ENCODE data around the gene SLC22A13. TPM values are rescaled to one million over a fixed set of nuclear protein-coding genes. Genes with fewer than 3 reads are reported as not detected.
"Not testable (repeated sequence)": the region's sequence is repeated elsewhere in the genome, so short reads cannot be mapped to it uniquely, and the experiment has no call there.

SLC22A13 gene
- total RNA-seq, 2 donors from 2014 or later, result 0.99 to 1.5 TPM

DNA sequence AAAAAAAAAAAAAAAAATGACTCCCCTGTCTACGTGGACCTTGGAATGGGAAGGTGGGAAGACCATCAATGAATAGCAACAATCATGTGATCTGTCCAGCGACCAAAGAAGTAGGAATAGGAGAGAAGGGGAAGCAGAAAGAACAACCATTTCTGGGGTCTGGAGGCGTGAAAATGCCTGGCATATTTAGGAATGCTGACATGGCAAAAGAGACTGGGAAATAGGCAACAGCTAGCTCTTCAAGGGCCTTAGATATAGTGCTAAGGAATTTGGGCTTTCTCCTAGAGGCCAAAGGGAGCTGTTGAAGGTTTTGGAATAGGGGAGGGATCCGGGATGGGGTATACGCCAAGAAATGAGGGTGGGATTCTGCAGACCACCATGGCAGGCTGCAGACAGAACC is 5.9 kb downstream of the SLC22A13 start:
- H3K36me3 Mint-ChIP-seq (ENCODE audit: low read depth), result no peaks in the 10 kb centered on the region
- no peaks in the 10 kb centered on the region for H3K27me3 Mint-ChIP-seq
- ATAC-seq (replicated peaks), result no peak
- H3K4me1 Mint-ChIP-seq, result peaks cover 14% of the 10 kb centered on the region
- no peak overlapping the region for H3K4me3 Mint-ChIP-seq
- H3K9me3 Mint-ChIP-seq, result no peaks in the 10 kb centered on the region
- no peak overlapping the region for H3K27ac Mint-ChIP-seq

DNA sequence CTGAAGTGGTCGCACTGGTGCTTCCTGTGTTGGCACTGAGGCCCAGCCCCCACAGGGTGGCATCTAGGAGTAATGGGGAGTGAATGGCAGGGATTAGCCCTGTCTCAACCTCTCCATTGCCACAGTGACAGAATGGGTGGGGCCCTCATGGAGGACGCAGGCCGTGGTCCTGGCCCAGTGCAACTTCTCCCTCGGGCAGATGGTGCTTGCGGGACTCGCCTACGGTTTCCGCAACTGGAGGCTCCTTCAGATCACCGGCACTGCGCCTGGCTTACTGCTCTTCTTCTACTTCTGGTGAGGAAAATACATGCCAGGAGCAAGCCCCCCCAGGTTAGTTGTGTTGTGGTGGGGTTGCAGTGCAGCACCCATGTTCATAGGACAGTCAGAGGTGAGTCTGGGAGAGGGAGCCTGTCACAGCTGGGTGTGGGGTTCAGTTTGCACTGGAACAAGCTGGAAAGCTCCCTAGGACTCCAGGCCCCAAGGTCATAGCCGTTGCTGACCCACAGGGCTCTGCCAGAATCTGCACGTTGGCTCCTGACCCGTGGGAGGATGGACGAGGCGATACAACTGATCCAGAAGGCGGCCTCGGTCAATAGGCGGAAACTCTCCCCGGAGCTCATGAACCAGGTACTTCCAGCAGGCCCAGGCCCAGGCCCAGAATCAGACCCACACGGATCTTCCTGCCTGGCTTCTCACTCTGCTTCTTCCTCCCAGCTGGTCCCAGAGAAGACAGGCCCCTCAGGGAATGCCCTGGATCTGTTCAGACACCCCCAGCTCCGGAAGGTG is 9.4 kb downstream of the SLC22A13 start:
- Mint-ChIP-seq H3K4me3 (no peak overlapping the region), H3K4me1 (no peaks in the 10 kb centered on the region), H3K27me3 (no peaks in the 10 kb centered on the region), H3K9me3 (no peaks in the 10 kb centered on the region), H3K36me3 (ENCODE audit: low read depth) (no peaks in the 10 kb centered on the region), H3K27ac (no peak overlapping the region)
- no peak for ATAC-seq (replicated peaks)

GRCh38 chr3:38275658-38276057 is 10.0 kb downstream of the SLC22A13 start:
- H3K9me3 Mint-ChIP-seq, result no peaks in the 10 kb centered on the region
- H3K27me3 Mint-ChIP-seq, result no peaks in the 10 kb centered on the region

DNA sequence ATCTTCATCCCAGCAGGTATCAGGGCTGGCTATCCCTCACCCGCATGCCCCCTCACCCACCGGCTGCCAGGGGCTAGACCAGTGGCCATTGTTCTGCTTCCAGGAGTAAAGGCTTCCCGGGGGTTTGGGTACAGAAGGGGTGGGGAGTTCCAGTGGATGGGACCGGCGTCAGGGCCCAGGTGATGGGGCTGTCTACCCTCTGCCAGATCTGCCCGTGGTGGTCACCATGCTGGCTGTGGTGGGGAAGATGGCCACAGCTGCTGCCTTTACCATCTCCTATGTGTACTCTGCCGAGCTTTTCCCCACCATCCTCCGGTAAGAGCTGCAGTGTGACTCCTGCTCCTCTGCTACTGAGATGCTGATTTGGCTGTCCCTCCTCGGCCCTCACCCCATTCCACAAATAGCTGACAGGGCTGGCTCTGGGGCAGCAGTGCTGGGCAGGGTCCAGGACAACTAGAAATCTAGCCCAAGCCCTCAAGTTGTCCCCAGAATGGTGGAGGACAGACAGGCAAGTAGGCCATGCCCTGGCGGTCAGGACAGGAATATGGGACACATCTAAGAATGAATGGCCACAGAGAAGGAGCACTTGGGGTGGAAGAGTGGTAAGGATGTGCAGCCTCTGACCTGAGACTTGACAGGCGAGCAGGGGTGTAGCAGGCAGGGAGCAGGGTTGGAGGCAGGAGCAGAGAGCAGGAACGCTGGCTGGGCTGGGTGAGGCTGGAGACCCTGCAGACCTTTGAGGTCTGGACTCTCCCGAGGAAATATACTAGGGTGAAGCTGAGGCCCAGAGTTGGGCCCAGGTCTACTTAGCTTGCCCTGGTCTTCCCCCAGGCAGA is 10.7 kb downstream of the SLC22A13 start:
- Mint-ChIP-seq H3K4me3 (no peak overlapping the region), H3K36me3 (ENCODE audit: low read depth) (no peaks in the 10 kb centered on the region), H3K27me3 (no peaks in the 10 kb centered on the region), H3K9me3 (no peaks in the 10 kb centered on the region), H3K27ac (peak overlapping the region; percentile 44), H3K4me1 (no peaks in the 10 kb centered on the region)
- ATAC-seq (replicated peaks), result no peak

More at GRCh38 chr3:38275658-38276057, 10.0 kb downstream of the SLC22A13 start:
- H3K36me3 Mint-ChIP-seq (ENCODE audit: low read depth), result no peaks in the 10 kb centered on the region
- no peak overlapping the region for H3K4me3 Mint-ChIP-seq
- H3K4me1 Mint-ChIP-seq, result no peaks in the 10 kb centered on the region
- ATAC-seq (replicated peaks), result no peak
- H3K27ac Mint-ChIP-seq, result no peak overlapping the region

DNA sequence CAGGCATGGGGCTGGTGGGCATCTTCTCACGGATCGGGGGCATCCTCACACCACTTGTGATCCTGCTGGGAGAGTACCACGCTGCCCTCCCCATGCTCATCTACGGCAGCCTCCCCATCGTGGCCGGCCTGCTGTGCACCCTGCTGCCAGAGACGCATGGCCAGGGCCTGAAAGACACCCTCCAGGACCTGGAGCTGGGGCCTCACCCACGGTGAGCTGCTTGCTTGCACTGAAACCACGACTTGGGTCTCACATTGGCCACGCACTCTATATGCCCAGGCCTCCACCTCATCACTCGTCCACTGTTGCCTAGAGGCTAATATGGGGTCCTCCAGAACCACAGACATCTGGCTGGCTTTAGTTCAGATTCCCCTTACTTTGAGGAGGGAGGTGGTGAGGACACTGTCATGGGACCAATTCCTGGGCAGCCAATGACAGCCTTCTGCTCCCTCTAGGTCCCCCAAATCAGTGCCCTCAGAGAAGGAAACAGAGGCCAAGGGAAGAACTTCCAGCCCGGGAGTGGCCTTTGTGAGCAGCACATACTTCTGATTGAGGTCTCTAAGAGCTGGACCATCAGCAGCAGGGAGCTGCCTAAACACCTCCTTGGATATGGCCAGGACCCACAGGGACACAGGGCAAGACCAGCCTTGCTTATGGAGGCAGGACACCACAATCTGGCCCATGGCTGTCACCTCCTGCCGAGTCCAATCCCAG is 11.5 kb downstream of the SLC22A13 start:
- no peak for ATAC-seq (replicated peaks)
- Mint-ChIP-seq H3K27me3 (no peaks in the 10 kb centered on the region), H3K4me1 (no peaks in the 10 kb centered on the region), H3K27ac (no peak overlapping the region), H3K9me3 (no peaks in the 10 kb centered on the region), H3K36me3 (ENCODE audit: low read depth) (no peaks in the 10 kb centered on the region), H3K4me3 (no peak overlapping the region)

DNA sequence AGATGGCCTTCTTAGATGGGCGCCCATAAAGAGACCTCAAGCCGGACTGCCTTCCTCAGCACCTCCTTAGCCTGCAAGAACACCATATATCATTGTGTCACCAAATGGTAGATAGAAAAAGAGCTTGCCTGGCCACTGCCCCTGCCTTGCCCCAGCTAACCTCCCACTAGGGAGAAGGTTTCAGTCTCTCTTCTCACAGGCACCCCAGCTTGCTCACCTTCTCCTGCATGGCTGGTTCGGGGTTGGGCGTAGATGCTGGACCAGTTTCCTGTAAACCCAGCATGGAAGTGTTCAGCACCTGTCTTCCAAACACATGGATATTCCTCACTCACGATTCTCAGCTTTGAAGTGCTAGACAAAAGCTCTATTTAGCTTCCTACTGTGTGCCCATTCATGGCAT is 13.2 kb downstream of the SLC22A13 start:
- H3K9me3 Mint-ChIP-seq, result no peaks in the 10 kb centered on the region
- H3K4me1 Mint-ChIP-seq, result no peaks in the 10 kb centered on the region
- H3K36me3 Mint-ChIP-seq (ENCODE audit: low read depth), result no peaks in the 10 kb centered on the region
- no peaks in the 10 kb centered on the region for H3K27me3 Mint-ChIP-seq
- H3K27ac Mint-ChIP-seq, result peak overlapping the region; percentile 31
- H3K4me3 Mint-ChIP-seq, result no peak overlapping the region
- ATAC-seq (replicated peaks), result no peak

GRCh38 chr3:38281895-38282686 is 16.5 kb downstream of the SLC22A13 start, which contains the start of gene SLC22A14:
TSS of gene SLC22A14 (plus strand) at chr3:38282294. CDS start at chr3:38306027, 23,733 bp downstream.
- H3K27ac Mint-ChIP-seq, result no peak within 1 kb of the TSS
- ATAC-seq (replicated peaks), result no peak
- no peak within 1 kb of the TSS for H3K4me3 Mint-ChIP-seq
- no peaks in the 10 kb centered on the region for H3K9me3 Mint-ChIP-seq
- H3K36me3 Mint-ChIP-seq (ENCODE audit: low read depth), result no peaks in the 10 kb centered on the region
- H3K27me3 Mint-ChIP-seq, result no peaks in the 10 kb centered on the region
- H3K4me1 Mint-ChIP-seq, result no peaks in the 10 kb centered on the region

DNA sequence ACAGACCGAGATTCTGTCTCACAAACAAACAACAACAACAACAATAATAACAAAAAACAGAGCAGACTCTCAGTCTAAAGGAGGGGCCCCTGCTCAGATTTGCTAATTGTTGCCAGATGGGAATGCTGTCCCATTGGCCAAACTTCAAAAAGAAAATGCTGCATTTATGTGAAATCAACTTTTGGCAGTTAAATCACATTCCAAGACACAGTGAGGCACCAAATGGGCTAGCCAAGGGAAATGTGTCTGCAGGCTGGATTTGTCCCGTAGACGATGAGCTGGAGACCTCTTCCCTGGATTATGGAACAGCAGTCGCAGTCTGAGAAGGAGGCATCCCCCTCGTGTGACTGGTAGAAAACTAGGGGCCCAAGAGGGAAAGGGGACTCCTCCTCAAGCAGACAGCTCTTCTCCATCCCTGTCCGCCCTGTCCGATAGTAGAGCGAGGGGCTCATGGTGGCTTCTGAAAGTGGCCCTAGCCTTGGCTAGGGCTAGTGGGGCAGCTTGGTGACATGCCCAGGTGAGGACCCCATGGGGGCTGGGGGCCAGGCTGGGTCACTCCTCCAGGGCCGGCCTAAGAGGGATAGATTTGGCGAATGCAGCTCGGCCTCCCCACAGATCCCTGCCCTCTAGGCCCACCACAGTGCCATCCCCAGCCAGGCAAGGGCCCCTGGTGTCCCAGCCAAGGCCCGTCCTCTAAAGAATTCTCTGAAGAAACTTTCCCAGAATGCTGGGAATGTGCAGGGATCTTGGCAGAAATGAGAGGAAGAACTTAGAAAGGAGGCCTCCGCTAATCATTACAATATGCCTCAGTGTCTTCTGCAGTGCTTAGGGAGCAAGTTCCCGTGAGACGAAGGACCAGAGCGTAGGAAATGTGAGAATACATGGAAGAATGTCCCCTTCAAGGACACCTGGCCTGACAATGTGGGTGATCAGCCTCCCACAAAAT is 18.5 kb downstream of the SLC22A13 start:
- Mint-ChIP-seq H3K4me1 (no peaks in the 10 kb centered on the region), H3K4me3 (no peak overlapping the region)
- ATAC-seq (replicated peaks), result no peak

DNA sequence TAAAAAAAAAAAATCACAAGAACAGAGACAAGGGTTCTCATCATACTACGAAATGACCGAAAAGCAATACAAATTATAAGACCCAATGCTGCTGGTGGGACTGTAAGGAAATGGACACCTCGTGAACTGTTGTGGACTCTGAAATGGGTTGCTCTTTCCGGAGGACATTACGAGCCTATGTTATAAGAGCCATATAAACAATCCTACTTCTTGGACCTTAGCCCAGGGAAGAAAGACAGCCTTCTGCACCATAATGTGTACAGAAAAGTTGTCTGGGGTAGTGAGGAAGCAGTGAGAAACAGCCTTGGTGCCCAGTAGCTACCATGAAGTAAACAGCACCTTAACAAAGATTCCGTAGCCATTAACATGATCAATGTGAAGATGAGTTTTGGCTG is 19.1 kb downstream of the SLC22A13 start:
- H3K4me3 Mint-ChIP-seq, result no peak overlapping the region
- no peaks in the 10 kb centered on the region for H3K27me3 Mint-ChIP-seq
- no peaks in the 10 kb centered on the region for H3K9me3 Mint-ChIP-seq
- H3K4me1 Mint-ChIP-seq, result no peaks in the 10 kb centered on the region
- H3K27ac Mint-ChIP-seq, result no peak overlapping the region
- ATAC-seq (replicated peaks), result no peak
- no peaks in the 10 kb centered on the region for H3K36me3 Mint-ChIP-seq (ENCODE audit: low read depth)

More for the DNA sequence above, 18.5 kb downstream of the SLC22A13 start:
- H3K27ac Mint-ChIP-seq, result no peak overlapping the region
- H3K27me3 Mint-ChIP-seq, result no peaks in the 10 kb centered on the region
- H3K36me3 Mint-ChIP-seq (ENCODE audit: low read depth), result no peaks in the 10 kb centered on the region
- no peaks in the 10 kb centered on the region for H3K9me3 Mint-ChIP-seq

- H3K4me1 Mint-ChIP-seq; ATAC-seq (replicated peaks); H3K4me3 Mint-ChIP-seq; H3K36me3 Mint-ChIP-seq (ENCODE audit: low read depth); H3K27ac Mint-ChIP-seq; H3K27me3 Mint-ChIP-seq; H3K9me3 Mint-ChIP-seq: not testable (repeated sequence)
These were observed 23.9 kb downstream of the SLC22A13 start for GRCh38 chr3:38289286-38290217.

GRCh38 chr3:38297053-38297452 is 31.4 kb downstream of the SLC22A13 start:
- H3K27me3 Mint-ChIP-seq, result peaks cover 17% of the 10 kb centered on the region
- H3K9me3 Mint-ChIP-seq; H3K36me3 Mint-ChIP-seq (ENCODE audit: low read depth); H3K4me1 Mint-ChIP-seq; ATAC-seq (replicated peaks); H3K27ac Mint-ChIP-seq; H3K4me3 Mint-ChIP-seq: not testable (repeated sequence)

DNA sequence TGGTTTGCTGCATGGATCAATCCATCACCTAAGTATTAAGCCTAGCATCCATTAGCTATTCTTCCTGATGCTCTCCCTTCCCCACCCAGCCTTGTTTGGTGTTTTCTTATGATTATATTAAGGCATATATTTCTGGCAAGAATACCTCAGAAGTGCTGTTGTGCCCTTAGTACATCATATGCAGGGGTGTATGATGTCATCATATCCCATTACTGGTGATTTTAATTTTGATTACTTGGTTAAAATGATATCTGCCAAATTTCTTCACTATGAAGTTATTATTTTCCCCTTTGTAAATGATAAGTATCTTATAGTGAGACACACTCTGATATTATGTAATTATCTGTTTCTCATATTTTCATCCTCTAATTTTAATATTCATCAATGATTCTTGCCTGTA is 31.9 kb downstream of the SLC22A13 start:
- Mint-ChIP-seq H3K27me3 (peaks cover 17% of the 10 kb centered on the region), H3K36me3 (ENCODE audit: low read depth) (no peaks in the 10 kb centered on the region), H3K27ac (no peak overlapping the region), H3K4me3 (no peak overlapping the region), H3K4me1 (no peaks in the 10 kb centered on the region), H3K9me3 (no peaks in the 10 kb centered on the region)
- ATAC-seq (replicated peaks), result no peak
